Neural cell (in vitro differentiated cells): ENCODE results near the gene GFPT2.

Source experiments
- EZH2 ChIP-seq: fragments of 200-600, 300-800 bp; shearing (Covaris generic), sonication (generic); IDR thresholded peaks from 2 replicates; pipeline ENCODE4 v1.6.1; 2014; ENCODE audit warnings: antibody characterized with exemption, low read length, borderline replicate concordance, mild to moderate bottlenecking; ENCODE audit not compliant: insufficient read depth, poor library complexity, severe bottlenecking
- SMC3 ChIP-seq: fragments of 450-650 bp; conservative IDR thresholded peaks from 2 replicates; pipeline ENCODE4 v1.6.1; 2014; ENCODE audit warnings: antibody characterized with exemption, mild to moderate bottlenecking, moderate library complexity; ENCODE audit not compliant: poor library complexity

GRCh38 chr5:180387798-180388197 lies 34.7 kb upstream of the GFPT2 start:
- TF ChIP-seq SMC3 (no peak), EZH2 (no peak)
